GM18508 (cell line): Measurements from ENCODE around the gene SPTLC2.
"Not testable (repeated sequence)": the region's sequence is repeated elsewhere in the genome, so short reads cannot be mapped to it uniquely, and the experiment has no call there.

Experiments
- ATAC-seq: cut with Tn5 transposase; IDR thresholded peaks from one replicate; pipeline ENCODE4 v1.9.1; 2021; ENCODE audit warnings: moderate number of reproducible peaks; ENCODE audit not compliant: insufficient read depth, unreplicated experiment

Gene SPTLC2

GRCh38 chr14:77556946-77557345 lies 59.5 kb downstream of the SPTLC2 start:
- no peak for ATAC-seq

GRCh38 chr14:77554816-77555599 lies 61.4 kb downstream of the SPTLC2 start:
- no peak for ATAC-seq

- no peak for ATAC-seq
Observed at GRCh38 chr14:77554207-77554606, 62.2 kb downstream of the SPTLC2 start.

- ATAC-seq, result no peak
Observed at GRCh38 chr14:77549451-77549850, 67.0 kb downstream of the SPTLC2 start.

- no peak for ATAC-seq
Observed at GRCh38 chr14:77547512-77548180, 68.8 kb downstream of the SPTLC2 start.

GRCh38 chr14:77545171-77545570 lies 71.3 kb downstream of the SPTLC2 start:
- ATAC-seq, result not testable (repeated sequence)

GRCh38 chr14:77544571-77544970 lies 71.9 kb downstream of the SPTLC2 start:
- no peak for ATAC-seq

GRCh38 chr14:77543637-77544334 lies 72.7 kb downstream of the SPTLC2 start:
- ATAC-seq, result no peak

DNA sequence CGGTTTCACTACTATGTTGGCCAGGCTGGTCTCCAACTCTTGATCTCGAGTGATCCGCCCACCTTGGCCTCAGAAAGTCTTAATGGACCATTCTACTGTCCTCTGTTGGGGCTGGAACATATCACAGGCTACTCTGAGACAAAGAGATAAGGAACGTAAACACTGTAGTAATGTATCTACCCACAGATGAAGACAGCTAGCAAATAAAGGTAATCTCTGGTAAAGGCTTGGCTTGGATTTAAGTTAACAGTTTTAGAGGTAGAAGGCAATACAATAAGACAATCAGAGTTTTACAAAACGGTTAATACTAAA lies 73.2 kb downstream of the SPTLC2 start:
- ATAC-seq, result no peak

- ATAC-seq, result no peak
Observed at GRCh38 chr14:77542421-77543239, 73.8 kb downstream of the SPTLC2 start.

DNA sequence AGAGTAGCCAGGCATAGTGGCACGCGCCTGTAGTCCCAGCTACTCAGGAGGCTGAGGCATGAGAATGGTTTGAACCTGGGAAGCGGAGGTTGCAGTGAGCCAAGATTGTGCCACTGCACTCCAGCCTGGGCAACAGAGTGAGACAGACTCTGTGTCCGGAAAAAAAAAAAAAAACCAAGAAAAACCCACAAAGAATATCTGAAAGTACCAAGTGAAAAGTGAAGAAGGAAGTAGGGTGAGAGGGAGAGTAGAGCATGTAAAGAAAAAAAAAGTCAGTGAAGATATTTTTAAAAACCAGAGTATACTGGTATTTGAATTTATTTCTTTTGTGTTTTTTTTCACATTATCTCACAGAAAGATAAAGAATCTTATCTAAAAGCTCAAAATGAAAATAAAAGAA lies 74.5 kb downstream of the SPTLC2 start:
- ATAC-seq, result peak; percentile 66

DNA sequence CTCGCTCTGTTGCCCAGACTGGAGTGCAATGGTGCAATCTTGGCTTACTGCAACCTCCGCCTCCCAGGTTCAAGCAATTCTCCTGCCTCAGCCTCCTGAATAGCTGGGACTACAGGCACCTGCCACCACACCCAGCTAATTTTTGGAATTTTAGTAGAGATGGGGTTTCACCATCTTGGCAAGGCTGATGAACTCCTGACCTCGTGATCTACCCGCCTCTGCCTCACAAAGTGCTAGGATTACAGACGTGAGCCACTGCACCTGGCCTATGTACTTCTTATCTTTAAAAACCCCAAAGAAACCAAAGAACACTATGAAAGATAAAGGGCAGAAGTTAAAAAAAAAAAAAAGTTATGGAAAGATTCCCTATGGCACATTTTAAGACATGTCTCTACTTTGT lies 79.5 kb downstream of the SPTLC2 start:
- ATAC-seq, result not testable (repeated sequence)

GRCh38 chr14:77531071-77531470 lies 85.4 kb downstream of the SPTLC2 start:
- no peak for ATAC-seq

GRCh38 chr14:77529963-77530362 lies 86.5 kb downstream of the SPTLC2 start:
- no peak for ATAC-seq

GRCh38 chr14:77529213-77529612 lies 87.2 kb downstream of the SPTLC2 start:
- no peak for ATAC-seq

GRCh38 chr14:77528701-77529100 lies 87.7 kb downstream of the SPTLC2 start:
- not testable (repeated sequence) for ATAC-seq

GRCh38 chr14:77526266-77526665 lies 90.2 kb downstream of the SPTLC2 start:
- ATAC-seq, result no peak

- no peak for ATAC-seq
Observed at GRCh38 chr14:77524536-77524935, 91.9 kb downstream of the SPTLC2 start.

DNA sequence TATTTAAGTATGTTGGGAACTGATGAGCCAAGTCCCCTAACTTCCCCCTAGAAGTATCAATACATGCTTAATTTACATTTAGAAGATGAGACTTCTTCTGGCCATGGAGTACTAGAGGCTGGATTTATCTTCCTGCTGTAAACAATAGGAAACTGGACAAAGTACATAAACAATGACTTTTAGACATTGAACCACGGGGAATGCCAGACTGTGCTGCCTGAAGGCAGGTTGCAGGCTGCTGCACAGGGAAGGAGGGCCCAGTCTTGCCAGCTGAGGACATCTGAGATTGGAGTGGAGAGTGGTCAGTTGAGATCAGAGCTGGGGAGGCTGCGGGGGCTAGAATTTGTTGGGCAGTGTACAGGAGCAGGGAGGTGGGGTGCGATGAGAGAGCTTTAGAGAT lies 93.3 kb downstream of the SPTLC2 start:
- no peak for ATAC-seq

- no peak for ATAC-seq
Observed at GRCh38 chr14:77520555-77520954, 95.9 kb downstream of the SPTLC2 start.

DNA sequence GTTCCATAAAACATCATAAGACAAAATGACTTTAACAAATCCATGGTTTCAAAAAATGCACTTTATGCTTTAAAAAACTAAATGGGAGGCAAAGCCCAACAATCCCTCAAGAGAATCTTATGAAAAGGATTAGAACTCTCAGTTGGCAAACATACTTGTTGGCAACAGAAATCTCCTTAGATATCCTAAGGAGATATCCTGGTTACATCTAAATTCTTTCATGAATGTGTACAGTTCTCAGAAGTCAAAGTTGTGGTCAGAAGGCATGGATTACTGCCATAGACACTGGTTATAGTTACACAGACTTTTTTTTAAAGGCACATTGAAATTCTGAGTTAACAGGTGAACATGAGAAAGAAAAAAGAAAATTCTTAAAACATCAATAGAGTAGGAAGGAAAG lies 100.3 kb downstream of the SPTLC2 start:
- no peak for ATAC-seq
